AG04450 (cell line): ENCODE results near the gene CIBAR2. TPM values are rescaled to one million over a fixed set of nuclear protein-coding genes. Genes with fewer than 3 reads are reported as not detected.

ENCODE experiments used
- CTCF ChIA-PET: fragments of 300-600, 350-600 bp; formaldehyde crosslinking; extraction: SDS; loops from one replicate; lab custom pipeline; 2022; ENCODE audit warnings: antibody characterized with exemption, inconsistent platforms; lab: Charles Lee
- POLR2A ChIA-PET: fragments of 350-600 bp; formaldehyde crosslinking; extraction: SDS; loops from one replicate; lab custom pipeline; 2021; ENCODE audit warnings: antibody characterized with exemption, inconsistent platforms; lab: Yijun Ruan, JAX
- DNase-seq: peaks from one replicate; pipeline ENCODE4 v3.0.0-alpha.2; 2011; ENCODE audit warnings: low read depth, low spot score
- H3K27ac ChIP-seq: one replicate; pipeline ENCODE4 v1.5.1; 2012; ENCODE audit warnings: low read depth, low read length, control low read depth
- H3K27me3 ChIP-seq: one replicate; pipeline ENCODE4 v1.6.0; 2012; ENCODE audit warnings: low read length; ENCODE audit not compliant: control insufficient read depth, insufficient read depth
- H3K4me3 ChIP-seq: 2 replicates; pipeline ENCODE4 v1.5.1; 2011; ENCODE audit warnings: mild to moderate bottlenecking, low read depth, low read length, control low read depth
- H3K9me3 ChIP-seq: 2 replicates; pipeline ENCODE4 v1.5.1; 2012; ENCODE audit warnings: low read length; ENCODE audit not compliant: control insufficient read depth, insufficient read depth
- CTCF ChIP-seq: IDR thresholded peaks from 2 replicates; pipeline ENCODE4 v1.5.1; 2011; ENCODE audit warnings: low read depth, low read length, control low read depth, inconsistent platforms
- polyA plus RNA-seq: library from polyadenylated mRNA; depleted of rRNA; stranded (reverse); fragments of >200 nt; gene quantifications from 2 replicates; pipeline ENCODE4 v1.2.3, GENCODE V29; 2011

Gene CIBAR2
- polyA plus RNA-seq, 1 experiment, result 0.41 TPM

- peaks cover 3% of the 10 kb centered on the region for H3K27me3 ChIP-seq
- H3K9me3 ChIP-seq, result no peaks in the 10 kb centered on the region; the same call in 1 of the 2 replicates
- H3K27ac ChIP-seq, result no peak overlapping the region
- DNase-seq, result no peak
- no peak overlapping the region for H3K4me3 ChIP-seq
- TF ChIP-seq CTCF, result no peak
- POLR2A ChIA-PET, result no interaction called here
- CTCF ChIA-PET, result no interaction called here
Observed at GRCh38 chr16:85064186-85064585, 48.1 kb downstream of the CIBAR2 start.

GRCh38 chr16:85062845-85063244 is 49.4 kb downstream of the CIBAR2 start:
- DNase-seq, result no peak
- ChIA-PET POLR2A (no interaction called here), CTCF (no interaction called here)
- Histone ChIP-seq H3K4me3 (no peak overlapping the region), H3K27ac (no peak overlapping the region), H3K27me3 (peaks cover 3% of the 10 kb centered on the region), H3K9me3 (no peaks in the 10 kb centered on the region; the same call in 1 of the 2 replicates)
- TF ChIP-seq CTCF, result no peak

- H3K27ac ChIP-seq, result no peak overlapping the region
- ChIA-PET POLR2A (no interaction called here), CTCF (no interaction called here)
- H3K27me3 ChIP-seq, result peaks cover 3% of the 10 kb centered on the region
- H3K4me3 ChIP-seq, result no peak overlapping the region
- no peak for TF ChIP-seq CTCF
- no peak for DNase-seq
- H3K9me3 ChIP-seq, result no peaks in the 10 kb centered on the region; the same call in 1 of the 2 replicates
Observed at GRCh38 chr16:85062323-85062722, 49.9 kb downstream of the CIBAR2 start.

GRCh38 chr16:85061566-85061965 is 50.7 kb downstream of the CIBAR2 start:
- Histone ChIP-seq H3K9me3 (no peaks in the 10 kb centered on the region), H3K27me3 (peaks cover 3% of the 10 kb centered on the region), H3K4me3 (no peak overlapping the region), H3K27ac (no peak overlapping the region)
- POLR2A ChIA-PET, result interaction anchor here (0.8 kb wide), 1 partner anchor 34 kb away, joined by 4 read pairs; the partner anchor contains the start of gene KIAA0513
- CTCF ChIA-PET, result no interaction called here
- DNase-seq, result no peak
- TF ChIP-seq CTCF, result no peak

- CTCF ChIA-PET, result no interaction called here
Observed at GRCh38 chr16:85058909-85059308, 53.4 kb downstream of the CIBAR2 start.

More at GRCh38 chr16:85058909-85059308, 53.4 kb downstream of the CIBAR2 start:
- DNase-seq, result no peak
- TF ChIP-seq CTCF, result no peak
- H3K9me3 ChIP-seq, result no peaks in the 10 kb centered on the region
- POLR2A ChIA-PET, result no interaction called here
- peaks cover 3% of the 10 kb centered on the region for H3K27me3 ChIP-seq
- no peak overlapping the region for H3K27ac ChIP-seq
- H3K4me3 ChIP-seq, result no peak overlapping the region
